HG03520 (cell line): ENCODE results near the gene PSMB5.

Experiments
- ATAC-seq: cut with Tn5 transposase; IDR thresholded peaks from one replicate; pipeline ENCODE4 v1.9.1; 2021; ENCODE audit warnings: mild to moderate bottlenecking, moderate library complexity; ENCODE audit not compliant: unreplicated experiment

Gene PSMB5

DNA sequence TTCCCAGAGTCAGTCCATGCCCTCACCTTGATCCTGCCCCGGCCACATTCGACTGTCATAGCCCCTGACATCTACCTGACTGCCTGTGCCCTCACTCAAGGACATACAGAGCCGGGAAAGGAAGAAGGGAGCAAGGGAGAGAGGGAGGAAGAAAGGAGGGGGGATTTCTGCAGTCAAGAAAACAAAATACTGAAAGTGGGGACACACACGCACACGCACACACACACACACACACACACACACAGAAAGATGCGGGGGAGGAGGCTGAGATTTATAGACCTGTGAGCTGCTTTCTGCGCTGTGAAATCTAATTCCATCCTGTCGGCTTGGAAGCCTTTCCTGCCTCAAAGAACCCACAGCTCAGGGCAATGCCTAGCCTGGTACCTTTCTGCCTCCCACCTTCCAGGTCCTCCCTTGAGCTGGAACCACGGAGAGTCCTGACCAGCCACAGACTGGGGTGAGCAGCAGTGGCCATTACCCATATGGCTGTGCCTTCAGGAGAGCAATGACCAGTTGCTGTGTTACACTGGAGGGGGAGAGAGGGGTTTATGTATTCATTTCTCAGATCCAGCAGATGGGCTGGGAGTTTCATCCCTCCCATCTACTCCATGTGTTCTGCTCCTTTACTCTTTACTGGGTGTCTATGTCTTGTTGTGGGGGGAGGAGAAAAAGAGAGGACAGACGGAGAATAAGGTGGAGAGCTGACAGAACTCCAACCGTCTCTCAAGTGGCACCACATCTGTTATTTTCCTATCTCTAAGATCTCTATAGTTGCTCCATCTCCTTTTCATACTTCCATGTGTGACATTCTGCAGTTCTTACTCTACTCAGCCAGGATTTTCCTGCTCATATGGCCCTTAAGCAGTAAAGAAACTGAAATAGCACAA, 37.7 kb downstream of the PSMB5 start:
- no peak for ATAC-seq

- no peak for ATAC-seq
These were observed 38.6 kb downstream of the PSMB5 start for GRCh38 chr14:22995889-22996625.

- ATAC-seq: no peak
These were observed 39.9 kb downstream of the PSMB5 start for GRCh38 chr14:22994762-22995275.

DNA sequence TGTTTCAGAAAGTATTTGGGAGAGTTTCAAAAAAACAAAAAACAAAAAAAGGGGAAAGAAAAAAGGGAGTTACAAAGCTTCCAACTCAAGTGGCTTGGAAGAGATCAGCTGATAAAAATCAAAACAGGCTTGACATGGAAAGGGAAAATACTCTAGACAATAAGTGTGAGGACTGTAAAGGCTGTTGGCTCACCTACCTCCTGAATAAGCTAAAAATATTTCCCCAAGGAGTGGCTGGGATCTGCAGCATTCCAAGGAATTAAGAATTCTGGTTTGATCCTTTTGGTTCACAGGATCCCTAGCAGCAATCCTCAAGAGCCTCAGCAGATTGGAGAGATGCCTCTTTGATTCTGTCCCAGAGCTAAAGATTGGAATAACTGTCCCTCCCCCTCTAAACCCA, 41.2 kb downstream of the PSMB5 start:
- no peak for ATAC-seq

GRCh38 chr14:22991852-22992251, 42.8 kb downstream of the PSMB5 start:
- no peak for ATAC-seq

DNA sequence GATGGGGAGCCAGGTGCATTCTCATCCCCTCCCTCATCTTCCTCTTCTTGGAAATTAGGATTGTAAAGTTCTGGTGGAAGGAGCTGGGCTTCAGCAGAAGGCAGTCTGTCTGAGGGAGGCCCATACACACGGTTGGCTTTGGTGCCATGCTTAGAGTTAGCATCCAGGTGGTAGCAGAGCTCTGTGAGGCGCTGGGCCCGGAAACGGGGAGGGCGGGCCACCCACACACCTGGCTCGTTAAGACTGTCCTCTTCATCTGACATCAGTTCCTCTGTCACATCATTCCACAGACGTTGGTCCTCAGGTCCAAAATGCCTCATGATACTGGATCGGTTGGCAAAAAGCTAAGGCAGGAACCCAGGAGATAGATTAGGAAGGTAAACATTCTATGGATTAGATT, 47.4 kb downstream of the PSMB5 start:
- no peak for ATAC-seq

GRCh38 chr14:22986508-22987054, 48.1 kb downstream of the PSMB5 start:
- ATAC-seq: no peak

GRCh38 chr14:22985894-22986507, 48.7 kb downstream of the PSMB5 start:
- no peak for ATAC-seq

DNA sequence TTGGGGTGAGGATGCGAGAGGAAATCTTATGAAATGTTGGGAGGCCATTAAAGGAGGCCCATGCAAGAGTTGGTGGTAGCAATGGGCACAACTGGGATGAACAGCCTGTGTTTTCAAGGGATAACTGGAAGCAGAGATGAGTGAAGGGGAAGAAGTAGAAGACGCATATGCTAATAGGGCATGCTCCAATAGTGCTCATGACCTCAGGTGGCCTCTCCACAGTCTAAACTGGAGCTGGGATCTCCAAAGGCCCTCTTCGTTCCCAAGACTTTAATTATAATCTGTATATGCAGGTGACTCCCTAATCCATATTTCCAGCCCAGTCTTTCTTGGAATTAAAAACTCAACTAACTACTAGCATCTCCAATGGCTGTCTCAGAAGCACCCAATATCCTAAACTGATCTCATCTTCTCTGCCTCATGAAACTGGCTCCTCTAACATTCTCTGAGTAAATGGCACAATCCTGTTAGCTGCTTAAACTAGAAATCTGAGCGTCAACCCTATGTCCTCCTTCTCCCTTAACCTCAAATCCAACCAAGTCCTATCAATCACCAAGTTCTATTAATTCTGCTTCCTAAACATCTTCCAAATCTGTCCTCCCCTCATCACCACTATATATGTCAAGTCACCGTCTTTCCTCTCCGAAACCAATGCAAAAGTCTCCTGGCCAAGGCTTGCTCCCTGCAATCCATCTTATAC, 49.6 kb downstream of the PSMB5 start:
- no peak for ATAC-seq

- ATAC-seq: no peak
These were observed 52.0 kb downstream of the PSMB5 start, which contains the start of gene AJUBA for GRCh38 chr14:22982477-22983245. AJUBA (minus strand) TSS chr14:22982551; CDS start chr14:22982266, 285 bp downstream.

GRCh38 chr14:22981876-22982476, 52.7 kb downstream of the PSMB5 start:
- ATAC-seq: no peak

- no peak for ATAC-seq
These were observed 53.4 kb downstream of the PSMB5 start for GRCh38 chr14:22981090-22981875.

GRCh38 chr14:22980672-22981089, 54.0 kb downstream of the PSMB5 start:
- ATAC-seq: no peak

GRCh38 chr14:22979748-22980392, 54.8 kb downstream of the PSMB5 start:
- no peak for ATAC-seq

- ATAC-seq: no peak
These were observed 55.6 kb downstream of the PSMB5 start for GRCh38 chr14:22978981-22979671.

DNA sequence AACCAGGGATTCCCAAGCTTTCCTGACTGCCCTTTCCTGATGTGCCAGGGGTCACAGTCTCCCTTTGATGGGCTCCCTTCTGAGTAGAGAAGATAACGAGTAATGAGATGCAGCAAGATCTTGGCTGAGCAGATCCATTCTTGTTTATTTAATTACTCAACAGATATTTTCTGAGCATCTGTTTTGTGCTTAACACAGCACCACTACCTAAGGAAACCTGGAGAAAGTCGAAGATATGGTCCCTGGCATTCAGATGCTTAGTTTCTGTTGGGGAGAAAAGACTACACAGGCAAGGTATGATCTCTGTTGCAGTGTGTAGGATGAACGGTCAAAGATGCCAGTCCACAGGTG, 56.2 kb downstream of the PSMB5 start:
- ATAC-seq: no peak

GRCh38 chr14:22977684-22978486, 56.8 kb downstream of the PSMB5 start:
- no peak for ATAC-seq
